ENCODE data around the gene GGA2. TPM values are rescaled to one million over a fixed set of nuclear protein-coding genes. Genes with fewer than 3 reads are reported as not detected.

GGA2 gene
- total RNA-seq, 1 experiment from 2014 or later = 28.0 TPM

DNA sequence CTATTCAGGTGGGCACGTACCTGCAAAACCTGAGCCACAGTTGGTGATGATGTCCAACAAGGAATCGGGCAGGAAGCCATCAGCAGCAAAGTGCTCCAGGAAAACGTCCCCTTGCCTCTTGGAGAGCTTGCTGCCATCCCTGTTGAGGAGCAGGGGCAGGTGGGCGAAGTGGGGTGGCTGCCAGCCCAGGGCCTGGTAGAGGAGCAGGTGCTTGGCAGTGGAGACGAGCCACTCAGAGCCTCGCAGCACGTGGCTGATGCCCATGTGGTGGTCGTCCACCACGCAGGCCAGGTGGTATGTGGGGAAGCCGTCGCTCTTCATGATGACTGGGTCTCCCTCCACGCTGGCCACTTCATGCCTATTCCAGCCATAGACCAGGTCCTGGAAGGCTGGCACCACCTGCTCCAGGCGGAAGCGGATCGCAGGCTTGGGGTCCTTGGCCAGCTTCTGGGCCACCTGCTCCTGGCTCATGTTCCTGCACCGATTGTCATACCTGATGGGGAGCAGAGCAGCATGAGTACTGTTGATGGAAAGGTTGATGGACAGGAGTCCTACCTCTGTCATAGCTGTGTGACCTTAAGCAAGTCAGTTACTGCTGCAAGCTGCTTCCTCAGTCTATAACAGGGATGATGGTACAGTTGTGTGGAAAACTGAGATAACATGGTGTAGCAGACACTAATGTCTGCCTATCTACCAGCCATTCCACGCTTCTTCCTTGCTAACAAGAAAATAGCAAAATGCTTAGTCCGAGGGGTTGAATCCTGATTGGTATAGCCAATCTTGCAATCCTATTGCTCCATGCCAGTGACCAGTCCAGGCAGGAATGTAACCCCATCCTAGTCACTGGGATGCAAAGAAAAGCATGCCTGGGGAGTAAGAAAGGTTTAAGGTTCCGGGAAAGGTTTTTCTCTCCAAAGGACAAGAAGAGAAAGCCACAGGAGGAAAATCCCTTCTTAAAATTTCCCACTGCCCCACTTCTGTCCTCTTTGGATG is 24.9 kb upstream of the GGA2 start:
- H3K36me3 ChIP-seq = peaks cover 71% of the 10 kb centered on the region

DNA sequence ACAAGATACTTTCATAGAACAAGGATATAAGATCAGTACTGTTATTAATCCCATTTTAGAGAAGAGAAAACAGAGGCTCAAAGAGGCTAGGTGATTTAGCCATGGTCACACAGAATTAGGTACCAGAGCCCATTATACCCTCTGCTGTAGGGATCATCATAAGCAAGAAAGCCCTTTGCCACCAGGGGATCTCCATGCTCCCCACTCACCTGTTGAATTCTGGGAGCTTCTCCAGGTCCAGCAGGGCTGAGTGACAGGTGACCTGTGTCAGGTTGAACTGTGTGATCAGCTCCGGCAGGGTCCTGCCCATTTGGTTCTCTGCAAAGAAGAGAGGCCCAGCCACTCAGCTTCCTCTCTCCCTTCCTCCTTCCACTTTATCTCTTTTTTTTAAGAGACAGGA is 22.2 kb upstream of the GGA2 start:
- Histone ChIP-seq H3K4me3 (no peak overlapping the region), H3K9me3 (replicated peaks) (no peaks in the 10 kb centered on the region), H3K27ac (no peak overlapping the region), H3K36me3 (peaks cover 80% of the 10 kb centered on the region), H3K4me1 (replicated peaks) (no peaks in the 10 kb centered on the region), H3K27me3 (replicated peaks) (no peaks in the 10 kb centered on the region)
- no peak for DNase-seq (ENCODE audit: low read depth in 1 of 2, low spot score in 2 of 2)

More for the DNA sequence above, 24.9 kb upstream of the GGA2 start:
- DNase-seq (ENCODE audit: low read depth in 1 of 2, low spot score in 2 of 2) = no peak
- Histone ChIP-seq H3K4me1 (replicated peaks) (peaks cover 13% of the 10 kb centered on the region), H3K4me3 (no peak overlapping the region), H3K9me3 (replicated peaks) (no peaks in the 10 kb centered on the region), H3K27me3 (replicated peaks) (no peaks in the 10 kb centered on the region), H3K27ac (no peak overlapping the region)

DNA sequence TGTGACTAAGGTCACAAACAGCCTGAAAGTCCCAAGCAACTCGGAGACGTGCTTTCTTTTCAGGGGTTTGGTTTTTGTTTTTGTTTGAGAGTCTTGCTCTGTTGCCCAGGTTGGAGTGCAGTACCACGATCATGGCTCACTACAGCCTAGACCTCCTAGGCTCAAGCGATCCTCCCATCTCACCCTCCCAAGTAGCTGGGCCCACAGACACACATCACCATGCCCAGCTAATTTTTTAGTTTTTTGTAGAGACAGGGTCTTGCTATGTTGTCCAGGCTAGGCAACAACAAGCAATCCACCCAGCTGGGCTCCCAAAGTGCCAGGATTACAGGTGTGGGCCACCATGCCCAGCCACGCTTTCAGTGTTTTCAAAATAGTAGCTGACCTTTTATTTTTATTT is 19.8 kb upstream of the GGA2 start:
- H3K36me3 ChIP-seq = peaks cover 73% of the 10 kb centered on the region

DNA sequence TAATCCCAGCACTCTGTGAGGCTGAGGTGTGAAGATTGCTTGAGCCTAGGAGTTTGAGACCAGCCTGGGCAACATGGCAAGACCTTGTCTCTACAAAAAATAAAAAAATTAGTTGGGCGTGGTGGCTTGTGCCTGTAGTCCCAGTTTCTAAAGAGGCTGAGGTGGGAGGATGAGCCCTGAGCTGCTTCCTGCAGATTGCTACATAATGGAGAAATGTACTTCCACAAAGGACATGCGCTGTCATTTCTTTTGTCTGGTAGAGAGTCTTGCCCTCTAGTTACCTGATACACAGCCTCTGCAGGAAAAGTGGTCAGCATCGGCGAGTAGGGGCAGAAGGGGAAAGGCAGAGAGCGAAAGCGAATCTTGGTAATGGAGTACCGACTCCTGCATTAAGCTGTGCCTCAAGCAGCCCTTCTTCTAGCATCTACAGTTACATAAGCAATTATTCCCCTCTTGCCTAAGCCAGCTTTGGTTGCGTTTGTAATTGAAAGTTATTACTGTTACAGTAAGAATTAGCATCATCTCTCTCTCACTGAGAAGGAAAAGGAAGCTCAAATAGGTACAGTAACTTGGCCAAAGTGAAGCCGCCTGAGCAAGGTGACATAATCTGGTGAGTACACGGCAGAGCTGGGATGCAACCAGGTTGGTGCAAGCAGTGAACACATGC is 18.5 kb upstream of the GGA2 start:
- Histone ChIP-seq H3K27ac (no peak overlapping the region), H3K4me3 (no peak overlapping the region), H3K27me3 (replicated peaks) (no peaks in the 10 kb centered on the region), H3K4me1 (replicated peaks) (no peaks in the 10 kb centered on the region), H3K9me3 (replicated peaks) (no peaks in the 10 kb centered on the region), H3K36me3 (peaks cover 69% of the 10 kb centered on the region)
- no peak for DNase-seq (ENCODE audit: low read depth in 1 of 2, low spot score in 2 of 2)

More for the DNA sequence above, 19.8 kb upstream of the GGA2 start:
- Histone ChIP-seq H3K9me3 (replicated peaks) (no peaks in the 10 kb centered on the region), H3K4me1 (replicated peaks) (no peaks in the 10 kb centered on the region), H3K27ac (no peak overlapping the region), H3K27me3 (replicated peaks) (no peaks in the 10 kb centered on the region), H3K4me3 (no peak overlapping the region)
- no peak for DNase-seq (ENCODE audit: low read depth in 1 of 2, low spot score in 2 of 2)

DNA sequence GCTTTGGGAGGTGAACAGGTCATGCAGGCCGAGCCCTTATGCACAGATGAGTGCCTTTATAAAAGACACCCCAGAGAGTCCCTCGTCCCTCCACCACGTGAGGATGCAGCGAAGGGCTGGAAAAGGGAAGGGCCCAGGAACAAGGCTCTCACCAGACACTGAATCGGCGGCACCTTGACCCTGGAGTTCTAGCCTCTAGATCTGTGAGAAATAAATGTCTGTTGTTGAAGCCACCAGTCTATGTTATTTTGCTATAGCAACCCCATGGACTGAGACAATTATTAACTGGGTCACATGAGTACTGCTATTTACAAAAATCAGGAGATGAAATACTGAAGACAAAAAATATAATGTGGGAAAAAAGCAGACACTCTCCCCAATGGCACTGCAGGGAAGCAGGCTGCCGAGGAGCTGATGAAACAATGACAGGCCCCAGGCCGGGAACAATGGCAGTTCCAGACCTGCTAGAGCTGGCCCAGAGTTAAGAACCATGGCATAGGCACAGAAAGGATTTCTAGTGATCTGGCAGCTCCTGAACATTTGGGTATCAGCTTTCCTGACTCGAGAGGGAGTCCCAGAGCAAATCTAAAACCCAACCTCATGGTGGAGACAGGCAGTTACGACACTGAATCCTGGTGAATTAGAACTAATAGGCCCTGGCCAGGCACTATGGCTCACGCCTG is 17.8 kb upstream of the GGA2 start:
- H3K9me3 ChIP-seq (replicated peaks) = no peaks in the 10 kb centered on the region
- DNase-seq (ENCODE audit: low read depth in 1 of 2, low spot score in 2 of 2) = no peak
- no peaks in the 10 kb centered on the region for H3K4me1 ChIP-seq (replicated peaks)
- H3K36me3 ChIP-seq = peaks cover 69% of the 10 kb centered on the region
- H3K4me3 ChIP-seq = no peak overlapping the region
- no peaks in the 10 kb centered on the region for H3K27me3 ChIP-seq (replicated peaks)
- H3K27ac ChIP-seq = no peak overlapping the region

DNA sequence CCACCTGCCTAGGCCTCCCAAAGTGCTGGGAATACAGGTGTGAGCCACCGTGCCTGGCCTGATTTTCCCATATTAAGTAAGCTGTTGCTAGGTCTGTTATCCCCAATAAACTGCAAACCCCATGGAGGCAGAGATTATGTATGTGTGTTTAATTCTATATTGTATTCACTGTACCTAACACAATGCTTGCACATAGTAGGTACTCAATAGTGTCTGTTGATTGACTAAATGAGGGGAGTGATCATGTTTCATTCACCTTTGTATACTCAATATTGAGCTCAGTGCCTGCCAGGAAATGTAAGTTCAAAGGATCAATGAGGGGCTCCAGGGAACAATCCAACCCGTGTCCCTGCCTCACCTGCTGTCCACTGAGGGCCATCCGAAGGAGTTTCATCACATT is 14.6 kb upstream of the GGA2 start:
- Histone ChIP-seq H3K36me3 (peaks cover 63% of the 10 kb centered on the region), H3K4me3 (no peak overlapping the region), H3K4me1 (replicated peaks) (no peaks in the 10 kb centered on the region), H3K27ac (no peak overlapping the region), H3K9me3 (replicated peaks) (no peaks in the 10 kb centered on the region), H3K27me3 (replicated peaks) (no peaks in the 10 kb centered on the region)
- DNase-seq (ENCODE audit: low read depth in 1 of 2, low spot score in 2 of 2) = no peak

DNA sequence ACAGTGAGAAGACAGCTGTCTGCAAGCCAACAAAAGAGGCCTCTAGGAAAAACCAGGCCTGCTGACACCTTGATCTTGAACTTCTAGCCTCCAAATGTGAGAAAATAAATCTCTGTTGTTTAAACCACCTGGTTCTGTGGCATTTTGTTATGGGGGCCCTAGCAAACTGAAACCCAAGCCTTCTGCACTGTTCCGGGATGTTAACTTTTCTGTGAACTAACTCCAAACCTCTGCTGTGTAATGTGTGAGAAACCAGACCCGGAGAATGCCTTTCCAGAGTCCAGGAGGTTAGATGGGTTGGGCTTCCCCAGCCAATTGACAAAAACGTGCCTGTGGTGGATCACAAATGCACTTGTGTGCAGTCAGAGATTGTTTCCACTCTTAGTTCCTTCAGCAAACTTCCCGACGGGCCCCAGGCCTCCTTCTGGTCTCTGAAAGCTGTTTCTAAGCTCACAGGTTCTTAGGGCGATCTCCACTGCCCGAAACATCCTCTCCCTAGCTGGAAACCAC is 13.6 kb upstream of the GGA2 start:
- H3K36me3 ChIP-seq = peaks cover 63% of the 10 kb centered on the region
- no peaks in the 10 kb centered on the region for H3K4me1 ChIP-seq (replicated peaks)
- H3K9me3 ChIP-seq (replicated peaks) = no peaks in the 10 kb centered on the region
- H3K27ac ChIP-seq = no peak overlapping the region
- no peak for DNase-seq (ENCODE audit: low read depth in 1 of 2, low spot score in 2 of 2)
- H3K27me3 ChIP-seq (replicated peaks) = no peaks in the 10 kb centered on the region
- no peak overlapping the region for H3K4me3 ChIP-seq

DNA sequence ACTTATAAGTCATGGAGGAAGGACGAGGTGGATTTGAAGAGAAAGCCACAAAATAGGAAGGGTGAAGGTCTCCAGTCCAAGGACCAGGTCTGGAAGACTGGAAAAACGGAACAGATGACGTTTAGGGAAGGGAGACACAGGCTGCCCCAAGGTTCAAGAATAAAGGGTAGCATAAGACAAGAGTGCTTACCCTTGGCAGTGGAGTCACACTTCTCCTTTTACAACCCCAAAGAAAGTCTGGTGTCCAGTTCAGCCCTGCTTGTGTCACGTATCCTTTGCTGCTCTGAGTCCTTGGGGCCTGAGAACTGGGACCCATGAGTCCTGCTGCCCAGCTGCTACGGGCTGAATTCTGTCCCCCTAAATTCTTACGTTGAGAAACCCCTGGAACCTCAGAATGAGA is 13.0 kb upstream of the GGA2 start:
- Histone ChIP-seq H3K9me3 (replicated peaks) (no peaks in the 10 kb centered on the region), H3K4me1 (replicated peaks) (no peaks in the 10 kb centered on the region), H3K4me3 (no peak overlapping the region), H3K36me3 (peaks cover 61% of the 10 kb centered on the region), H3K27me3 (replicated peaks) (no peaks in the 10 kb centered on the region), H3K27ac (no peak overlapping the region)
- DNase-seq (ENCODE audit: low read depth in 1 of 2, low spot score in 2 of 2) = no peak

DNA sequence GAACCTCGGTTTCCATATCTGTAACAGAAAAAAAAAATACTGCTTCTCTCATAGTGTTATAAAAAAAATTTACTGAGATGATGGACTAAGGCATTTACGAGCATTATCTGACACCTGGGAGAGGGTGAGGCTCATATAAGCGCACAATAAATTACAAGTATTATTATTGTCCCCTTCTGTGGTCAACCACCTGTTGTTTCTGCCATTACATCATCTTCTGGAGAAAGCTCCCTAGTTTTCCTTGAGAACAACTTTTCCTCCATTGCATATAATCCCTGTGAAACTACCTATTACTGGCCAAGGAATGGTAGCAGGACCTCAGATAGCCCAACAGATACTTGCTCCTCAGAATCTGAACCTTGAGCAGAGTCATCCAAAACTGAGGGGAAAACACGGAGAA is 11.7 kb upstream of the GGA2 start:
- Histone ChIP-seq H3K4me3 (no peak overlapping the region), H3K36me3 (peaks cover 51% of the 10 kb centered on the region), H3K27ac (no peak overlapping the region), H3K9me3 (replicated peaks) (no peaks in the 10 kb centered on the region), H3K4me1 (replicated peaks) (no peaks in the 10 kb centered on the region), H3K27me3 (replicated peaks) (no peaks in the 10 kb centered on the region)
- DNase-seq (ENCODE audit: low read depth in 1 of 2, low spot score in 2 of 2) = no peak

DNA sequence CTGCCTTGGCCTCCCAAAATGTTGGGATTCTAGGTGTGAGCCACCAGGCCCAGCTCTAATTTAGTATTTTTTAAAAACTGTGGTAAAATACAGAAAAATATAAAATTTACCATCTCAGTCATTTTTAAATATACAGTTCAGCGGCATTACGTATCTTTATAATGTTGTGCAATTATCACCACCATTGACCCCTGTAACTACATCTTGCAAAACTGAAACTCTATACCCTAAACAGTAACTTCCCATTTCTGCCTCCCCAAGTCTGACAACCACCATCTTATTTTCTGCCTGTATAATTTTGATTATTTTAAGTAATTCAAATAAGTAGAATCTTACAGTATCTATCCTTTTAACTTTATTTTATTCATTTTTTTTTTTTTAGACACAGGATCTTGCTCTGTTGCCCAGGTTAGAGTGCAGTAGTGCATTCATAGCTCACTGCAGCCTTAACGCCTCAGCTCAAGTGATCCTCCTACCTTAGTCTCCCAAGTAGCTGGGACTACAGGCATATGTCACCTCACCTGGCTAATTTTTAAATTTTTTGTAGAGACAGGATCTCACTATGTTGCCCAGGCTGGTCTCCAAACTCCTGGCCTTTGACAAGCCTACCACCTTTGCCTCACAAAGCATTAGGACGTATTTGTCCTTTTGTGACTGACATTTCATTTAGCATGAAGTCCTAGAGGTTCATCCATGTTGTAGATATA is 10.9 kb upstream of the GGA2 start:
- no peak for DNase-seq (ENCODE audit: low read depth in 1 of 2, low spot score in 2 of 2)
- H3K4me1 ChIP-seq (replicated peaks) = no peaks in the 10 kb centered on the region
- peaks cover 50% of the 10 kb centered on the region for H3K36me3 ChIP-seq

DNA sequence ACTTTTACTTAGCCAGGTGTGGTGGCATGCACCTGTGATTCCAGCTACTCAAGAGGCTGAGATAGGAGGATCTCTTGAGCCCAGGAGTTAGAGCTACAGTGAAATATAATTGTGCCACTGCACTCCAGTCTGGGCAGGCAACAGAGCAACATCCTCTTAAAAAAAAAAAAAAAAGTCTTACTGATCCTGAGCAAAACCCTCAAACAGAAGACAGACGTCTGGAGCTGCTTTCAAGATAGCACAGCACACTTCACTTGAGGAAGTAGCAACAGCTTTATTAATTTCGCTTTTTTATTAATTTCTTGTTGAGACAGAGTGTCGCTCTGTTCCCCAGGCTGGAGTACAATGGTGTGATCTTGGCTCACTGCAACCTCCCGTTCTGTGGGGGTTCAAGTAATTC is 10.2 kb upstream of the GGA2 start:
- H3K27ac ChIP-seq = no peak overlapping the region
- H3K9me3 ChIP-seq (replicated peaks) = no peaks in the 10 kb centered on the region
- no peaks in the 10 kb centered on the region for H3K4me1 ChIP-seq (replicated peaks)
- H3K4me3 ChIP-seq = no peak overlapping the region
- peaks cover 49% of the 10 kb centered on the region for H3K36me3 ChIP-seq
- no peaks in the 10 kb centered on the region for H3K27me3 ChIP-seq (replicated peaks)
- DNase-seq (ENCODE audit: low read depth in 1 of 2, low spot score in 2 of 2) = no peak

More for the DNA sequence above, 10.9 kb upstream of the GGA2 start:
- H3K27me3 ChIP-seq (replicated peaks) = no peaks in the 10 kb centered on the region
- H3K4me3 ChIP-seq = no peak overlapping the region
- H3K27ac ChIP-seq = no peak overlapping the region
- no peaks in the 10 kb centered on the region for H3K9me3 ChIP-seq (replicated peaks)

DNA sequence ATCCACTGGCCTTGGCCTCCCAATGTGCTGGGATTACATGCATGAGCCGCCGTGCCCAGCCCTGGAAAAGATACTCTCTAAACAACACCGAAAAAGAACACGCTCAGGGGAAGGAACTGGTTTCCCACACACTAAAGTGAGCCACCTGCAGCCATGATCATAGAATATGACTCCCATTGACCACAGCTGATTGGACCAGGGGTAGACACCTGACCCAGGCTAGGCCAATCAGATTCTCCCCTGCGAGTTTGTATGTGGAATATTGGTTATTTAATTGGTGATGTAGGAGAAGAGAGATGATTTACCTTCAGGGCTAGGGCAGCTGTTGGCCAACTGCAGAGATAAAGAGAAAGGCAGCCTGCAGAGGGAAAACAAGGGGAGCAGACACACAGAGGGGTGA is 9.0 kb upstream of the GGA2 start:
- Histone ChIP-seq H3K9me3 (replicated peaks) (no peaks in the 10 kb centered on the region), H3K36me3 (peaks cover 41% of the 10 kb centered on the region), H3K4me3 (no peak overlapping the region), H3K27ac (no peak overlapping the region), H3K4me1 (replicated peaks) (no peaks in the 10 kb centered on the region), H3K27me3 (replicated peaks) (no peaks in the 10 kb centered on the region)
- DNase-seq (ENCODE audit: low read depth in 1 of 2, low spot score in 2 of 2) = no peak

DNA sequence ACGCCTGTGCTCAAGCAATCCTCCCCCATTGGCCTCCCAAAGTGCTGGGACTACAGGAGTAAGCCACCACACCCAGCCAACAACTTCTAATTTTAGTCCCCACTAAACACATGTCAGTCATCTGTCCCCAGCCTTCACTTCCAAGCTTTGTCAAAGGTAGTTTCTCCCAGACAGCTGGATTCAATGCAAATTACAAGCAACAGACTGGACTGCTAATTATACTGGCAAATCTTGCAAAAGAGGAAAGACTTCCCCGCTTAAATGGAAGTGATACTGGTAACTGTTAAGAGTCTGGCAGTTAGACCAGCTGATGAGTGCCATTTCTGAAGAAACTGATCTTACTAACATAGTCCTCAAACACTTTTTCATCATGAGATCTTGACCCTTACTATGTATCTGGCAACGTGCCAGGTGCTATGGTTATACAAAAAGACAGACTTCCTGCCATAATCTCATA is 8.2 kb upstream of the GGA2 start:
- H3K4me1 ChIP-seq (replicated peaks) = no peaks in the 10 kb centered on the region
- H3K27ac ChIP-seq = no peak overlapping the region
- H3K4me3 ChIP-seq = no peak overlapping the region
- DNase-seq (ENCODE audit: low read depth in 1 of 2, low spot score in 2 of 2) = no peak
- H3K27me3 ChIP-seq (replicated peaks) = no peaks in the 10 kb centered on the region
- peaks cover 32% of the 10 kb centered on the region for H3K36me3 ChIP-seq
- no peaks in the 10 kb centered on the region for H3K9me3 ChIP-seq (replicated peaks)

Measured in SJSA1 (cell line).